ENCODE data around the gene SLC5A10.
"Not testable (repeated sequence)": the region's sequence is repeated elsewhere in the genome, so short reads cannot be mapped to it uniquely, and the experiment has no call there.

GRCh38 chr17:19037547-19037946 is 85.6 kb downstream of the SLC5A10 start:
- TF ChIP-seq CTCF, POLR2A (IDR thresholded peaks at IDR 0.05): not testable (repeated sequence)
